Peyer's patch (tissue), 4 donors: ENCODE measurements around the gene A2M. TPM values are rescaled to one million over a fixed set of nuclear protein-coding genes. Genes with fewer than 3 reads are reported as not detected.
A peak's percentile ranks its signal among the peaks of the same experiment; 100 is the strongest.

Experiments used
- DNase-seq, 3 donors: peaks; one replicate each; pipeline ENCODE4 v3.0.0-alpha.2; 2017 to 2019
- H3K27ac ChIP-seq, 4 donors: fragments of 200-600 bp; sonication (generic); one replicate each; pipeline ENCODE4 v1.5.1; 2016 to 2019
- H3K27me3 ChIP-seq, 2 donors: fragments of 200-600 bp; sonication (generic); one replicate each; pipeline ENCODE4 v1.5.1; 2019
- H3K36me3 ChIP-seq, 3 donors: fragments of 200-600 bp; sonication (generic); one replicate each; pipeline ENCODE4 v1.5.1; 2016 to 2019
- H3K4me1 ChIP-seq, 4 donors: fragments of 200-600 bp; sonication (generic); one replicate each; pipeline ENCODE4 v1.5.1; 2016 to 2019
- H3K4me3 ChIP-seq, 4 donors: fragments of 200-600 bp; sonication (generic); 1 replicate in 3 of 4; 2 replicates in 1 of 4; pipeline ENCODE4 v1.5.1; 2016 to 2019; ENCODE audit warnings: mild to moderate bottlenecking in 1 of 4
- H3K9me3 ChIP-seq, 4 donors: fragments of 200-600 bp; sonication (generic); one replicate each; pipeline ENCODE4 v1.5.1; 2016 to 2019; ENCODE audit warnings: mild to moderate bottlenecking in 1 of 4
- CTCF ChIP-seq, 6 experiments: fragments of 450-650 bp in 4 of 6; fragments of 200-600 bp in 2 of 6; sonication (generic) in 1 of 6; IDR thresholded peaks; one replicate each; pipeline ENCODE4 v1.5.1; 2017 to 2019; ENCODE audit warnings: antibody characterized with exemption in 6 of 6, mild to moderate bottlenecking in 3 of 6, moderate library complexity in 1 of 6
- POLR2A ChIP-seq, 2 donors: fragments of 450-650 bp; IDR thresholded peaks; one replicate each; pipeline ENCODE4 v1.5.1; 2017; ENCODE audit warnings: antibody characterized with exemption in 2 of 2, mild to moderate bottlenecking in 2 of 2, moderate library complexity in 2 of 2
- total RNA-seq, 4 donors: library from RNA; depleted of rRNA; stranded (reverse); fragments of >200 nt; gene quantifications; one replicate each; pipeline ENCODE4 v1.1.0, GENCODE V29; 2016

A2M gene
- total RNA-seq, 4 donors from 2014 or later: 39.8 to 201 (median 88.8) TPM

GRCh38 chr12:9106610-9107541 is 8.8 kb downstream of the A2M start:
- DNase-seq: no peak
- H3K27me3 ChIP-seq: no peaks in the 10 kb centered on the region
- no peak overlapping the region for H3K4me3 ChIP-seq
- TF ChIP-seq POLR2A (IDR thresholded peaks at IDR 0.05) (no peak), CTCF (IDR thresholded peaks at IDR 0.05) (no peak)
- no peaks in the 10 kb centered on the region for H3K9me3 ChIP-seq
- H3K27ac ChIP-seq: no peak overlapping the region
- H3K36me3 ChIP-seq: peaks cover 0 to 22% (median 0%) of the 10 kb centered on the region in 3 donors
- no peaks in the 10 kb centered on the region for H3K4me1 ChIP-seq

- DNase-seq: no peak
- Histone ChIP-seq H3K4me3 (no peak overlapping the region), H3K4me1 (no peaks in the 10 kb centered on the region), H3K9me3 (no peaks in the 10 kb centered on the region), H3K36me3 (peaks cover 0 to 22% (median 0%) of the 10 kb centered on the region in 3 donors), H3K27ac (no peak overlapping the region), H3K27me3 (no peaks in the 10 kb centered on the region)
- no peak for TF ChIP-seq CTCF (IDR thresholded peaks at IDR 0.05)
- no peak for TF ChIP-seq POLR2A (IDR thresholded peaks at IDR 0.05)
These were observed 9.7 kb downstream of the A2M start for GRCh38 chr12:9106067-9106466.

- Histone ChIP-seq H3K27me3 (no peaks in the 10 kb centered on the region), H3K4me1 (no peaks in the 10 kb centered on the region), H3K9me3 (no peaks in the 10 kb centered on the region), H3K36me3 (peaks cover 0 to 22% (median 0%) of the 10 kb centered on the region in 3 donors), H3K27ac (peak overlapping the region in 1 of 4 donors; percentile 11), H3K4me3 (no peak overlapping the region)
- no peak for DNase-seq
- TF ChIP-seq POLR2A (IDR thresholded peaks at IDR 0.05): no peak
- no peak for TF ChIP-seq CTCF (IDR thresholded peaks at IDR 0.05)
These were observed 10.8 kb downstream of the A2M start for GRCh38 chr12:9104767-9105423.

- Histone ChIP-seq H3K36me3 (peaks cover 0 to 22% (median 0%) of the 10 kb centered on the region in 3 donors), H3K27me3 (no peaks in the 10 kb centered on the region), H3K9me3 (no peaks in the 10 kb centered on the region), H3K4me3 (no peak overlapping the region), H3K27ac (no peak overlapping the region), H3K4me1 (no peaks in the 10 kb centered on the region)
- TF ChIP-seq CTCF (IDR thresholded peaks at IDR 0.05) (no peak), POLR2A (IDR thresholded peaks at IDR 0.05) (no peak)
- DNase-seq: no peak
These were observed 11.6 kb downstream of the A2M start for GRCh38 chr12:9104087-9104486.

- no peak for DNase-seq
- no peaks in the 10 kb centered on the region for H3K9me3 ChIP-seq
- H3K27me3 ChIP-seq: no peaks in the 10 kb centered on the region
- no peaks in the 10 kb centered on the region for H3K4me1 ChIP-seq
- peaks cover 0 to 30% (median 0%) of the 10 kb centered on the region in 3 donors for H3K36me3 ChIP-seq
- no peak overlapping the region for H3K4me3 ChIP-seq
- no peak for TF ChIP-seq CTCF (IDR thresholded peaks at IDR 0.05)
- no peak overlapping the region for H3K27ac ChIP-seq
These were observed 12.5 kb downstream of the A2M start for GRCh38 chr12:9103050-9103849.
